AG09309 (cell line): ENCODE measurements around the gene EID3.
"Not testable (repeated sequence)": the region's sequence is repeated elsewhere in the genome, so short reads cannot be mapped to it uniquely, and the experiment has no call there.

ENCODE experiments used
- DNase-seq: peaks from one replicate; pipeline ENCODE4 v3.0.0-alpha.2; 2010; ENCODE audit warnings: low read depth
- H3K4me3 ChIP-seq: 2 replicates; pipeline ENCODE4 v1.5.1; 2011; ENCODE audit warnings: mild to moderate bottlenecking, low read depth, low read length, moderate library complexity; ENCODE audit not compliant: control insufficient read depth
- TF ChIP-seq, protein P1 (sequence below): IDR thresholded peaks from 2 replicates; pipeline ENCODE4 v1.5.1; 2011; ENCODE audit warnings: mild to moderate bottlenecking, low read depth, low read length, inconsistent platforms; ENCODE audit not compliant: insufficient read depth, control insufficient read depth; ENCODE audit errors: missing control alignments

Gene EID3

GRCh38 chr12:104329707-104330532, 26.4 kb downstream of the EID3 start:
- H3K4me3 ChIP-seq, result no peak overlapping the region
- TF ChIP-seq, protein P1, sequence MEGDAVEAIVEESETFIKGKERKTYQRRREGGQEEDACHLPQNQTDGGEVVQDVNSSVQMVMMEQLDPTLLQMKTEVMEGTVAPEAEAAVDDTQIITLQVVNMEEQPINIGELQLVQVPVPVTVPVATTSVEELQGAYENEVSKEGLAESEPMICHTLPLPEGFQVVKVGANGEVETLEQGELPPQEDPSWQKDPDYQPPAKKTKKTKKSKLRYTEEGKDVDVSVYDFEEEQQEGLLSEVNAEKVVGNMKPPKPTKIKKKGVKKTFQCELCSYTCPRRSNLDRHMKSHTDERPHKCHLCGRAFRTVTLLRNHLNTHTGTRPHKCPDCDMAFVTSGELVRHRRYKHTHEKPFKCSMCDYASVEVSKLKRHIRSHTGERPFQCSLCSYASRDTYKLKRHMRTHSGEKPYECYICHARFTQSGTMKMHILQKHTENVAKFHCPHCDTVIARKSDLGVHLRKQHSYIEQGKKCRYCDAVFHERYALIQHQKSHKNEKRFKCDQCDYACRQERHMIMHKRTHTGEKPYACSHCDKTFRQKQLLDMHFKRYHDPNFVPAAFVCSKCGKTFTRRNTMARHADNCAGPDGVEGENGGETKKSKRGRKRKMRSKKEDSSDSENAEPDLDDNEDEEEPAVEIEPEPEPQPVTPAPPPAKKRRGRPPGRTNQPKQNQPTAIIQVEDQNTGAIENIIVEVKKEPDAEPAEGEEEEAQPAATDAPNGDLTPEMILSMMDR, result no peak
- no peak for DNase-seq

DNA sequence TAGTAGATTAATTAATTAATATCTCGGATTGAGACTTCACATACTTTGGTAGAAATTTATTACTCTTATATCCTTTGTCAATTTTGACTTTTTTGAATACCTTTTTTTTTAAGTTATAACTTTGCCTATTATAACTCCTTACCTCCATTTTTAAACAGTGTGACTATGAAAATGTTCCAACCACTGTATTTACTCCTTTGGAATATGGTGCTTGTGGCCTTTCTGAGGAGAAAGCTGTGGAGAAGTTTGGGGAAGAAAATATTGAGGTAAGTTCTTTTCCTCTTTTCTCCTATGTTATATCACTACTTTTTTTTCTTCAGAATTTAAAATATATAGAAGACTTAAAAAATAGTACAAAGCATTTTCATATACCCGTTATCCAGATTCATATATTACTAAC, 27.8 kb downstream of the EID3 start:
- TF ChIP-seq, protein P1, result no peak
- DNase-seq, result no peak
- H3K4me3 ChIP-seq, result no peak overlapping the region

GRCh38 chr12:104332273-104332672, 28.7 kb downstream of the EID3 start:
- H3K4me3 ChIP-seq, DNase-seq: not testable (repeated sequence)

- TF ChIP-seq, protein P1, result no peak
- H3K4me3 ChIP-seq, result no peak overlapping the region
- no peak for DNase-seq
Observed at GRCh38 chr12:104333692-104334255, 30.2 kb downstream of the EID3 start.

DNA sequence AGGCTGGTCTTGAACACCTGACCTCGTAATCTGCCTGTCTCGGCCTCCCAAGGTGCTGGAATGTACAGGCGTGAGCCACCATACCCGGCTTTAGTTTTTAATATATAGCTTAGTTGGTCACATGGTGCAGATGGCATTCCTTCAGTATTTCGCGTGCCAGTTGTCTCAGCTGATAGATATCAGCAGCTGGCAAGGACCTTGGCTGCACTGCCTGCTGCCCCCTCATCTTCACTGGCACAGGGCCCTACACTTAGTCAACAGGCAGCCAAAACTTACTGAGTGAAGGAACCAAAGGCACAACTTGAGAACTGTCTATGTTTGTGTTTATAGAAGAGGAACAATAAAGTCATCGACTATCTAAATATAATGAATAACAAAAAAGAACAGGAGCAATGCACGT, 31.0 kb downstream of the EID3 start:
- TF ChIP-seq, protein P1, result no peak
- H3K4me3 ChIP-seq, result no peak overlapping the region
- DNase-seq, result no peak

GRCh38 chr12:104336115-104336514, 32.6 kb downstream of the EID3 start:
- no peak for DNase-seq
- TF ChIP-seq, protein P1, result no peak
- H3K4me3 ChIP-seq, result no peak overlapping the region

DNA sequence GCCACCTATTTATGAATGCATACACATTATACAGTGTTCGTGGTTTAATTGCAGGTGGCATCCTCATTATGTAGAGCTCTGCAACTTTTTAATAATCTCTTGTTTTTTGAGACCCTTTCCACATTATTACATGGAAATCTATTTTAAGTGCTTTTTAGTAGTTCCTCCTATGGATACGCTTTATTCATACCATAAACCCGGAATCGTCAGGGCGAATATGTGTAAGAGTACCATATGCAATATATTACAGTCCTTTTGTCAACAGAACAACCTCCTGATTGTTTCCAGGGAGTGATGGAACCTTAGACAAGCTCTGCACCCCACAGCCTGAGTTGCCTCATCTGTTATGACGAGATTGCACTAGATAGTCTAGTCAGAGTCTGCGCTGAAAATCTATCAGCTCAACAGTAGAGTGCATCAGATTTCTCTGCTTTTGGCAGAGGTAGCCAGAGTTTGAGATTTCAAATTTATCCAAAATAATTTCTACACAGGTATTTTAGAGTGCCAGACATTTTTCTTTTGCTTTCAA, 33.6 kb downstream of the EID3 start:
- H3K4me3 ChIP-seq, result no peak overlapping the region
- no peak for DNase-seq
- TF ChIP-seq, protein P1, result no peak
